ENCODE results near the gene ALDH2. TPM values are rescaled to one million over a fixed set of nuclear protein-coding genes. Genes with fewer than 3 reads are reported as not detected.
"Not testable (repeated sequence)": the region's sequence is repeated elsewhere in the genome, so short reads cannot be mapped to it uniquely, and the experiment has no call there.

ALDH2 gene
- total and polyA plus RNA-seq, 2 donors = 13.0 to 219 TPM

DNA sequence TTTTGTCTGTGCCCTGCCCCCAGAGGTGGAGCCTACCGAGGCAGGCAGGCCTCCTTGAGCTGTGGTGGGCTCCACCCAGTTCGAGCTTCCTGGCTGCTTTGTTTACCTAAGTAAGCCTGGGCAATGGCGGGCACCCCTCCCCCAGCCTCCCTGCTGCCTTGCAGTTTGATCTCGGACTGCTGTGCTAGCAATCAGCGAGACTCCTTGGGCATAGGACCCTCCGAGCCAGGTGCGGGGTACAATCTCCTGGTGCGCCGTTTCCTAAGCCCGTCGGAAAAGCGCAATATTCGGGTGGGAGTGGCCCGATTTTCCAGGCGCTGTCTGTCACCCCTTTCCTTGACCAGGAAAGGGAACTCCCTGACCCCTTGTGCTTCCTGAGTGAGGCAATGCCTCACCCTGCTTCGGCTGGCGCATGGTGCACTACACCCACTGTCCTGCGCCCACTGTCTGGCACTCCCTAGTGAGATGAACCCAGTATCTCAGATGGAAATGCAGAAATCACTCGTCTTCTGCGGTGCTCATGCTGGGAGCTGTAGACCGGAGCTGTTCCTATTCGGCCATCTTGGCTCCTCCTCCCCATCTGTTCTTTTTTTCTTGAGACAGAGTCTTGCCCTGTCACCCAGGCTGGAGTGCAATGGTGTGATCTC lies 68.1 kb downstream of the ALDH2 start:
- H3K36me3 ChIP-seq (ENCODE audit: insufficient read depth); H3K27ac ChIP-seq (ENCODE audit: low read depth); H3K4me1 ChIP-seq (ENCODE audit: insufficient read depth); DNase-seq (ENCODE audit: extremely low spot score); H3K4me3 ChIP-seq (ENCODE audit: low read depth, low read length): not testable (repeated sequence)
- WGBS = 78% methylated on average over 22 of the region's 22 CpGs

DNA sequence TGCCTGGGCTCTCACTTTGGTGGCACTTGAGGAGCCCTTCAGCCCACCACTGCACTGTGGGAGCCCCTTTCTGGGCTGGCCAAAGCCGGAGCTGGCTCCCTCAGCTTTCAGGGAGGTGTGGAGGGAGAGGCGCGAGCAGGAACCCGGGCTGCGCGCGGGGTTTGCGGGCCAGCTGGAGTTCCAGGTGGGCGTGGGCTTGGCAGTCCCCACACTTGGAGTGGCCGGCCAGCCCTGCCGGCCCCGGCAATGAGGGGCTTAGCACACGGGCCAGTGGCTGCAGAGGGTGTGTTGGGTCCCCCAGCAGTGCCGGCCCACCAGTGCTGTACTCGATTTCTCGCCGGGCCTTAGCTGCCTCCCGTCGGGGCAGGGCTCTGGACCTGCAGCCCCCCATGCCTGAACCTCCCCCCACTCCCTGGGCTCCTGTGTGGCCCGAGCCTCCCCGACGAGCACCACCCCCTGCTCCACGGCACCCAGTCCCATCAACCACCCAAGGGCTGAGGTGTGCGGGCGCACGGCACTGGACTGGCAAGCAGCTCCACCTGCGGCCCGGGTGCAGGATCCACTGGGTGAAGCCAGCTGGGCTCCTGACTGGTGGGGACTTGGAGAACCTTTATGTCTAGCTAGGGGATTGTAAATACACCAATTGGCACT lies 68.9 kb downstream of the ALDH2 start:
- not testable (repeated sequence) for H3K36me3 ChIP-seq (ENCODE audit: insufficient read depth); H3K4me1 ChIP-seq (ENCODE audit: insufficient read depth); H3K4me3 ChIP-seq (ENCODE audit: low read depth, low read length); H3K27ac ChIP-seq (ENCODE audit: low read depth); DNase-seq (ENCODE audit: extremely low spot score)
- WGBS = 93% methylated on average over 28 of the region's 28 CpGs

DNA sequence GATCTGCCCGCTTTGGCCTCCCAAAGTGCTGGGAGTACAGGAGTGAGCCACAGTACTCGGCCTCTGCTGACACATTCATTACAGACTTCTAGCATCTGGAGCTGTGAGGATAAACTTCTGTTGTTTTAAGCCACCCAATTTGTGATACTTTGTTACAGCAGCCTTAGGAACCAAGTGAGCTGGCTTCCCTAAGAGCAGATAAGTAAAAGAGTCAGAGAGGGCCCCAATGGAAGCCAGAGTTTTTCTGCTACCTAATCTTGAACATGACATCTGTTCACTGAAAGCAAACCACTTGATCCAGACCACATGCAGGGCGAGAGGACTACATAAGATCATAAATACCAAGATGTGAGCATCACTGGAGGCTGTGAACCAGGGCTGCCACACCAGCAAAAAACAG lies 71.6 kb downstream of the ALDH2 start:
- H3K36me3 ChIP-seq (ENCODE audit: insufficient read depth) = no peaks in the 10 kb centered on the region
- 73% methylated on average over 3 of the region's 3 CpGs for WGBS
- no peak overlapping the region for H3K4me3 ChIP-seq (ENCODE audit: low read depth, low read length)
- no peaks in the 10 kb centered on the region for H3K4me1 ChIP-seq (ENCODE audit: insufficient read depth)
- no peak for DNase-seq (ENCODE audit: extremely low spot score)
- no peak overlapping the region for H3K27ac ChIP-seq (ENCODE audit: low read depth)

DNA sequence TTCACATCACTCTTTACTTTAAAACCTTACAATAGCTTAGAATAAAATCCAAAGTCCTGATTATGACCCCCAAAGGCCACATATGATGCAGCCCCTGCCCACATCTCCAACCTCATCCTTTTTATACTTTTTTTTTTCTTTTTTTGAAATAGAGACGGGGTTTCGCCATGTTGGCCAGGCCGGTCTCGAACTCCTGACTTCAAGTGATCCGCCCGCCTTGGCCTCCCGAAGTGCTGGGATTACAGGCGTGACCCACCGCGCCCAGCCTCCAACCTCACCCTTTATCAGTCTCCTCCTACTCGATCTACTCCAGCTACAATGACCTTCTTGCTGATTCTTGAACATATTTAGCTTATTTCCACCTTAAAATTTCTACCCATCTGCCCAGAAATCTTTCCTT lies 74.1 kb downstream of the ALDH2 start:
- Histone ChIP-seq H3K4me3 (ENCODE audit: low read depth, low read length) (peak overlapping the region; percentile 95), H3K27ac (ENCODE audit: low read depth) (no peak overlapping the region), H3K36me3 (ENCODE audit: insufficient read depth) (no peaks in the 10 kb centered on the region), H3K4me1 (ENCODE audit: insufficient read depth) (no peaks in the 10 kb centered on the region)
- WGBS = 26% methylated on average over 11 of the region's 11 CpGs
- no peak for DNase-seq (ENCODE audit: extremely low spot score)

DNA sequence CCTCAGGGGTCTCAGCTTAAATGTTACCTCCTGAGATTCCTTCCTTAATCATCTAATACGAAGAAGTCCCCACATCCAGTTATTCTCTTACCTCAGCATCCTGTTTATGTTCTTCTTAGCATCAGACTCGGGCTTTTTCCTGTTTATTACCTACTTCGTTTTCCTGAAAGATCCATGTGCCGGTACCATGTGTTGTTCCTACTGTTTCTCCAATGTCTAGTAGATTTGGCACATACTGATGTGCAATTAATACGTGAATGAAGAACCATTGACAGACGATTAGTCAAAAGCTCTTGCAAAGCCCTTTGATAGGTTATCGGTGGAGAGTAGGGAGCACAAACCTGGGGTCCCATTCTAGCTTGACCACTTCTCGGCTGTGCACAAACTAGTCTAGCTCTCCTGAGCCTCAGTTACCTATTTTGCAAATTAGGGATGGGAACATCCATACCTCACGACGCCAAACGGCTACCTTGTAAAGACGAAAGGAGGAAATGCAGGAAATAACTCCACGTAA lies 74.6 kb downstream of the ALDH2 start:
- H3K4me3 ChIP-seq (ENCODE audit: low read depth, low read length) = peak overlapping the region; percentile 95
- H3K36me3 ChIP-seq (ENCODE audit: insufficient read depth) = no peaks in the 10 kb centered on the region
- DNase-seq (ENCODE audit: extremely low spot score) = no peak
- under 1% methylated on average over 13 of the region's 13 CpGs for WGBS
- H3K4me1 ChIP-seq (ENCODE audit: insufficient read depth) = no peaks in the 10 kb centered on the region
- peak overlapping the region; percentile 96 for H3K27ac ChIP-seq (ENCODE audit: low read depth)

DNA sequence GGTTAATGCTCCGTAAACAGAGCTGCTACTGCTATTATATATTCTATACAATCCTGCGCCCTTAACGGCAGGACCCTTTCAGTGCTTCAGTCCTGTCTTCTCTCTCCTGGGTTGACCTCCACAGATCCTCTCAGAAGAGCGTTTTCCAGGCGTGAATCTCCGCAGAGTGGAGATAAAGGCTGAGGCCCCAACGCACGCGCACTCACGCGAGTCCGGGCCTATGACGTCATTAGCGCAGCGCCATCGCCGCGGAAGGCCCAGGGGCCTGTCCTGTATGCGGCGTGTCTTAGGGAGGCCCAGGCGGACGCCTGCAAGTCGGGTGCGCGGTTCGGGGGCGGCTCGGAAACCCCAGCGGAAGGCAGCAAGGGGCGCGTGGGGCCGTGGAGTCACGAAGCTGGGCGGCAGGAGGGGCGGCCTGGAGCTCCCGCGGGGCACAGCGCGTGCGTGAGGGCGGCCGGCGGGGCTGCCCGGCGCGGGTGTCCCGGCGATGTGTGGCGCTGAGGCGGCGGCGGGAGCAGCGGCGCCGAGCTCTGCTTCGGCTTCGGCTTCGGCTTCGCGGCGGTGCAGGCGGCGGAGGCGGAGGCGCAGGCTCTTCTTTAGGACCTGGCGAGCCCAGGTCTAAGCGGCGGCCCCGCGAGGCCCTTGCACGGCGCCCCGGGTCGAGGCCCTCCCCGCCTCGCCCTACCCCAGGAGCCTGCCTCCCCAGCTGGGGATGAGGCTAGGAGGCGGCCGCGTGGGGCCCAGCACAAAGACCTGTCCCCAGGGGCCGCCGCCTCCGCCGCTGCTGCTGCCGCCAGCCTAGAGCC lies 75.2 kb downstream of the ALDH2 start, which contains the start of gene MAPKAPK5:
Gene MAPKAPK5, plus strand, starts transcription at position 479 of the 806 bp plus-strand sequence. CDS start 506 bp downstream, outside the sequence.
- no peaks in the 10 kb centered on the region for H3K36me3 ChIP-seq (ENCODE audit: insufficient read depth)
- no peaks in the 10 kb centered on the region for H3K4me1 ChIP-seq (ENCODE audit: insufficient read depth)
- WGBS = under 1% methylated on average over 84 of the region's 84 CpGs

DNA sequence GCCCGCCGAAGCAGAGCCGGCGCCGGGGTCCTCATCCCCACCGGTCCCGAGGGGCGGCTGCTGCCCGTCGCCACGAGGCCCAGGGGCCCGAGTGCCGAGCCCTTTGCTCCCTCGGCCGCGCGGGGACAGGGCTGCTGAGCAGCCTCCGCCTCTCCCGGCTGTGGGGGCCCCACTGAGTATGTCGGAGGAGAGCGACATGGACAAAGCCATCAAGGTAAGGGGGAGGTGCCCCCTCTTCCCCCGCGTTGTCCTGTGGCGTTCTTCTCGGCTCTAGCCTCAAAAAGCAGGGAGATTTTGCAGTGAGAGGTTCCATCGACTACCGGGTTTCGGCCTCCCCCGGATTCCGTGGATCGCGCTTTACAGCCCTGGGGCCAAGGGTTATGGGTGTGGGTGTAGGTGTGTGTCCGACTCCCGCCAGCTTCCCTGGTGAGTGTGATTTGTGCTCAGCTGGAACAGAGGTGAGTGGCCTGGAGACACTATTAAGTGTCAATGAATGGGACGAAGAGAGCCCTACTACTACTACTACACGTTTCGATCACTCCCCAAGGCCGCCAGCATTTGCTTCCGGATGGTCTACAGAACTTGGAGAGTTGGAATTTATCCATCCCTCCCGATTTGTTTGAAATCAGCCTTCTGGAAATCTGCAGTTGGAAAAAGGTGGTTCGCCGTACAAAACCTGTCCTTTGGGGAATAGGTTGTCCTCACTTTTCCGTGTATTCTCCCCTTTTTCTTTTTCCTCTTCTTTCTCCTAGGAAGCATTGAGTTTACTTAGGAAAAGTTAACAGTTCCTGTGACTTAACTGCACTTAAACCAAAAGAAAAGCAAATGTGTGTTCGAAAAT lies 76.0 kb downstream of the ALDH2 start:
- DNase-seq (ENCODE audit: extremely low spot score) = no peak
- H3K36me3 ChIP-seq (ENCODE audit: insufficient read depth) = no peaks in the 10 kb centered on the region
- no peaks in the 10 kb centered on the region for H3K4me1 ChIP-seq (ENCODE audit: insufficient read depth)
- peak overlapping the region; percentile 95 for H3K4me3 ChIP-seq (ENCODE audit: low read depth, low read length)
- peak overlapping the region; percentile 96 for H3K27ac ChIP-seq (ENCODE audit: low read depth)
- 2% methylated on average over 44 of the region's 44 CpGs for WGBS

More for the DNA sequence above, 75.2 kb downstream of the ALDH2 start, which contains the start of gene MAPKAPK5:
- peak; percentile 85 for DNase-seq (ENCODE audit: extremely low spot score)
- H3K4me3 ChIP-seq (ENCODE audit: low read depth, low read length) = peak within 1 kb of the TSS; percentile 95
- H3K27ac ChIP-seq (ENCODE audit: low read depth) = peak within 1 kb of the TSS; percentile 96

DNA sequence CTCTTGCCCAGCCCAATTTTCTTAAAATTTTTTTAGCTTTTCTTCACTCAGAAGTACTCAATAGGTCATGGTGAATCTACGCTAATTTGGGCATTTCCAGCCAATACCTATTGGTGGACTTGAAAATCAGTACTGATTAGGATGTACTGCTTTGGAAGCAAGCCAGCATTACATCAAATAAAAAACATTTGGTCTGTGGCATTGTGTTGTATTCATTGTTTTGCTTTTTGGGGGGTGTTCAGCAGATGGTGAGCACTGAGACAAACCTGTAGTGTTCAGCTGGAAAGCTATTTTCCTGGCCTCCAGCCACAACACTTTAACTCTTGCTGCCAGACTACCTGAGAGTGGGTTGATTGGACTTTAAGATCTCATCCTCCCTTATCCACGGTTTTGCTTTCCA lies 79.3 kb downstream of the ALDH2 start:
- Histone ChIP-seq H3K27ac (ENCODE audit: low read depth) (no peak overlapping the region), H3K4me1 (ENCODE audit: insufficient read depth) (no peaks in the 10 kb centered on the region), H3K4me3 (ENCODE audit: low read depth, low read length) (no peak overlapping the region), H3K36me3 (ENCODE audit: insufficient read depth) (no peaks in the 10 kb centered on the region)
- no peak for DNase-seq (ENCODE audit: extremely low spot score)
- WGBS = 79% methylated on average over 2 of the region's 2 CpGs

DNA sequence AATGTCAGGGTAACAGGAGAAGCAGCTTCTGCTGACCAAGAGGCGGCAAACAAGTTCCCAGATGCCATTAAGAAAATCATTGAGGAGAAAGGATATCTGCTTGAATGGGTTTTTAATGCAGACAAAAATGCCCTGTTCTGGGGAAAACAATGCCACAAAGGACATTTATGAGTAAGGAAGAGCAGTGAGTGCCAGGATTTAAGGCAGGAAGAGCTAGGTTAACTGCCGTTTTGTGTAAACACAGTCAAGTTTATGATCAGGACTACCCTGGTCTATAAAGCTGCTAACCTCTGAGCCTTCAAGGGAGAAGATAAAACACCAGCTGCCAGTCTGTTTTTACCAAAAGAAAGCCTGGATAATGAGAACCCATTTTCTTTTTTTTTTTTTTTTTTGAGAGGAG lies 83.8 kb downstream of the ALDH2 start:
- H3K27ac ChIP-seq (ENCODE audit: low read depth) = no peak overlapping the region
- no peaks in the 10 kb centered on the region for H3K36me3 ChIP-seq (ENCODE audit: insufficient read depth)
- H3K4me3 ChIP-seq (ENCODE audit: low read depth, low read length) = no peak overlapping the region
- WGBS = 74% methylated on average over 2 of the region's 2 CpGs
- H3K4me1 ChIP-seq (ENCODE audit: insufficient read depth) = no peaks in the 10 kb centered on the region
- DNase-seq (ENCODE audit: extremely low spot score) = no peak

DNA sequence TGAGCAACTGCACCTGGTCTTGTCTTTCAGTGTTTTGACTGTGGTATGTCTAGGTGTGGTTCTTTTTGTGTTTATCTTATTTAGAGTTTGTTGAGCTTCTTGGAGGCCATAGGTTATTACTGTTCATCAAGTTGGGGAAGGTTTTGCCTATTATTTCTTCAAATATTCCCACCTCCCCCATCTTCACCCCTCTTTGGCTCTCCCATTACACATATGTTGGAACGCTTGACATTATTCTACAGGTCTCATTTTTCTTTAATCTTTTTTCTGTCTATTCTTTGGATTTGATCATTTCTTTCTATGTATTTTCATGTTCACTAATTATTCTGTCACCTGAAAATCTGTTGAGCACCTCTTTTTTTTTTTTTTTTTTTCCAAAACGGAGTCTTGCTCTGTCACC lies 91.5 kb downstream of the ALDH2 start:
- no peak overlapping the region for H3K4me3 ChIP-seq (ENCODE audit: low read depth, low read length)
- DNase-seq (ENCODE audit: extremely low spot score) = no peak
- no peaks in the 10 kb centered on the region for H3K36me3 ChIP-seq (ENCODE audit: insufficient read depth)
- H3K4me1 ChIP-seq (ENCODE audit: insufficient read depth) = no peaks in the 10 kb centered on the region
- WGBS = 98% methylated on average over 2 of the region's 2 CpGs
- H3K27ac ChIP-seq (ENCODE audit: low read depth) = no peak overlapping the region

DNA sequence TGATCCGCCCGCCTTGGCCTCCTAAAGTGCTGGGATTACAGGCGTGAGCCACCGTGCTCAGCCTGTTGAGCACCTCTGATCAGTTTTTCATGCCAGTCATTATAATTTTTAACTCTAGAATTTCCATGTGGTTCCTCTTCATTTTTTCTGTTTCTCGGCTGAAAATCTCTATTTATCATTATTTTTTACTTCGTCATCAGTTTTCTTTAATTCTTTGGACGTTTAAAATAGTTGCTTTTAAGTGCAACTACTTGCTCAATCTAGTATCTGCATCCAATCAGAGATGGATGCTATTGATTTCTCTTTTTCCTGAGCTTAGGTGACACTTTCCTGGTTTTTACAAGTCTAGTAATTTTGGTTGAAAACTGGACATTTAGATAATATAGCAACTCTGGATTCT lies 92.0 kb downstream of the ALDH2 start:
- H3K4me1 ChIP-seq (ENCODE audit: insufficient read depth) = no peaks in the 10 kb centered on the region
- DNase-seq (ENCODE audit: extremely low spot score) = no peak
- H3K36me3 ChIP-seq (ENCODE audit: insufficient read depth) = no peaks in the 10 kb centered on the region
- WGBS = 95% methylated on average over 7 of the region's 7 CpGs
- H3K4me3 ChIP-seq (ENCODE audit: low read depth, low read length) = no peak overlapping the region
- H3K27ac ChIP-seq (ENCODE audit: low read depth) = no peak overlapping the region

DNA sequence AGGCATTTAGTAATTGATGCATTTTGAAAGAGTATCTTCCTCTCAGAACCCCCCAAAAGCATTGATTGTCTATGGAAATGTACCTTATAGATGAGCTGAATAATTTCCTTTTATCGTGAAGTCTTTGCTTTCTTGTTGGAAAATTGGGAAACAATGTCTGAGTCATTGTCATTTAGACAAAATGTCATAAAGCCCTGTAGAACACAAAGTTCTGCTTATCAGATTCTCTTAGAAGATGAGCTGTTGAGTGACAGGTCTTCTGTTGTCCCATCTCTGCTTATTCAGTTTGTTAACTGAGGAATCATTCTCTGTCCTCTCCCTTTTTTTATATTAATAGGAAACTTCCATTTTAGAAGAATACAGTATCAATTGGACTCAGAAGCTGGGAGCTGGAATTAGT lies 98.2 kb downstream of the ALDH2 start:
- 94% methylated on average over 1 of the region's 1 CpG for WGBS

More for the DNA sequence above, 98.2 kb downstream of the ALDH2 start:
- peaks cover 2% of the 10 kb centered on the region for H3K36me3 ChIP-seq (ENCODE audit: insufficient read depth)
- H3K27ac ChIP-seq (ENCODE audit: low read depth) = no peak overlapping the region
- H3K4me3 ChIP-seq (ENCODE audit: low read depth, low read length) = no peak overlapping the region
- no peak for DNase-seq (ENCODE audit: extremely low spot score)
- H3K4me1 ChIP-seq (ENCODE audit: insufficient read depth) = no peaks in the 10 kb centered on the region
